ENCODE measurements around the gene SAP30. TPM values are rescaled to one million over a fixed set of nuclear protein-coding genes. Genes with fewer than 3 reads are reported as not detected.

Gene SAP30
- total and polyA plus RNA-seq, 9 of the 15 experiments (the other 6 are each of a cell fraction or from before 2014, with no cell fraction given), result 5.9 to 51.1 (median 32.6) TPM

- no peak for TF ChIP-seq ATF1 (CRISPR knock-in tag; IDR thresholded peaks at IDR 0.05)
- TF ChIP-seq ATF1 (tag; IDR thresholded peaks at IDR 0.05), result peak; percentile 55
- TF ChIP-seq SP2 (IDR thresholded peaks at IDR 0.05; ENCODE audit: extremely low read depth, low read depth, low read length, poor library complexity, severe bottlenecking), result no peak
- no peak for TF ChIP-seq KHSRP (IDR thresholded peaks at IDR 0.05)
- TF ChIP-seq TARDBP (IDR thresholded peaks at IDR 0.05), result no peak
- peak in 1 of 2 experiments; percentile 95 for TF ChIP-seq AFF1 (IDR thresholded peaks at IDR 0.05; ENCODE audit: low read depth in 1 of 2, partially characterized antibody in 2 of 2)
- TF ChIP-seq, protein P1, sequence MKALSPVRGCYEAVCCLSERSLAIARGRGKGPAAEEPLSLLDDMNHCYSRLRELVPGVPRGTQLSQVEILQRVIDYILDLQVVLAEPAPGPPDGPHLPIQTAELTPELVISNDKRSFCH (CRISPR knock-in tag; IDR thresholded peaks at IDR 0.05), result no peak
- TF ChIP-seq, protein P1 (tag; IDR thresholded peaks at IDR 0.05), result no peak
- TF ChIP-seq SPI1 (IDR thresholded peaks at IDR 0.05; ENCODE audit: borderline replicate concordance, low read depth, low read length), result no peak
- TF ChIP-seq THRAP3 (IDR thresholded peaks at IDR 0.05; ENCODE audit: borderline replicate concordance), result no peak
- no peak for TF ChIP-seq DNMT1 (IDR thresholded peaks at IDR 0.05)
- TF ChIP-seq ZNF609 (CRISPR knock-in tag; IDR thresholded peaks at IDR 0.05; ENCODE audit: borderline replicate concordance), result no peak
- TF ChIP-seq TBL1XR1 (IDR thresholded peaks at IDR 0.05; ENCODE audit: low read length in 2 of 2), result no peak
- no peak for TF ChIP-seq HES1 (IDR thresholded peaks at IDR 0.05; ENCODE audit: low read depth)
Observed at GRCh38 chr4:173370477-173371291, at the start of gene SAP30 (continued).
